Measurements from ENCODE around the gene TADA2B.

- TF ChIP-seq CTCF (IDR thresholded peaks at IDR 0.05) = no peak
- TF ChIP-seq ZFX (IDR thresholded peaks at IDR 0.05; ENCODE audit: borderline replicate concordance) = no peak
Observed at GRCh38 chr4:7077371-7077770, 34.2 kb downstream of the TADA2B start.
